HCT116 (cell line): ENCODE results near the gene HELZ2. TPM values are rescaled to one million over a fixed set of nuclear protein-coding genes. Genes with fewer than 3 reads are reported as not detected.

Experiments used
- ATAC-seq: fragments of 200-7000 bp; cut with Tn5 transposase; 2 replicates; pipeline ENCODE4 v1.9.1; 2020; ENCODE audit warnings: mild to moderate bottlenecking, moderate library complexity
- BruUV-seq: library from RNA; stranded (reverse); fragments of 400-500 nt; replicated peaks from 2 replicates; lab custom pipeline; 2021; lab: Mats Ljungman, UMichigan
- CTCF ChIA-PET: fragments of 300-600 bp; sonication (Branson Sonifier 250); formaldehyde crosslinking; loops from one replicate; lab custom pipeline; 2021; ENCODE audit warnings: antibody characterized with exemption; lab: Charles Lee
- POLR2A ChIA-PET: fragments of 300-600, 350-600 bp; sonication (Branson Sonifier 250); formaldehyde crosslinking; loops from one replicate; lab custom pipeline; 2021; ENCODE audit warnings: antibody characterized with exemption; lab: Charles Lee
- RAD21 ChIA-PET, 2 experiments: fragments of 300-600 bp; sonication (Branson Sonifier 250); formaldehyde crosslinking; loops; one replicate each; lab custom pipeline; 2023; ENCODE audit warnings: low total read pairs in 2 of 2; ENCODE audit not compliant: uncharacterized antibody in 2 of 2, unreplicated experiment in 2 of 2, low non-redundant PET in 1 of 2; lab: Charles Lee
- DNase-seq: peaks from one replicate; pipeline ENCODE4 v3.0.0-alpha.2; 2010; ENCODE audit warnings: low read depth, low spot score
- H2AFZ ChIP-seq: fragments of 200-600 bp; shearing (Covaris generic), sonication (generic); 2 replicates; pipeline ENCODE4 v1.6.1; 2017; ENCODE audit warnings: low read depth, mixed run types, mixed read lengths, antibody characterized with exemption, low read length; ENCODE audit not compliant: poor library complexity, severe bottlenecking
- H3K27ac ChIP-seq: 2 replicates; pipeline ENCODE4 v1.5.1; 2012; ENCODE audit warnings: low read depth, low read length
- H3K27me3 ChIP-seq: fragments of 200-600 bp; sonication (generic); 2 replicates; pipeline ENCODE4 v1.6.1; 2016; ENCODE audit warnings: mixed run types, low read length, mixed read lengths; ENCODE audit not compliant: insufficient read depth
- H3K36me3 ChIP-seq, 2 experiments: fragments of 200-500 bp in 1 of 2; fragments of 200-600 bp in 1 of 2; sonication (Bioruptor generic) in 1 of 2; sonication (generic) in 1 of 2; 2 replicates each; pipeline versions ENCODE4 v1.5.1 to v1.6.1; 2014 to 2016; ENCODE audit warnings: low read length in 2 of 2, inconsistent platforms in 1 of 2, mixed read lengths in 1 of 2, mixed run types in 1 of 2; ENCODE audit not compliant: insufficient read depth in 2 of 2, control insufficient read depth in 1 of 2
- H3K4me1 ChIP-seq, 2 experiments: fragments of 200-600 bp in 1 of 2; sonication (generic) in 1 of 2; 2 replicates each; pipeline versions ENCODE4 v1.5.1 to v1.6.1; 2012 to 2017; ENCODE audit warnings: low read length in 2 of 2, inconsistent platforms in 1 of 2, mild to moderate bottlenecking in 1 of 2, mixed read lengths in 1 of 2, mixed run types in 1 of 2, moderate library complexity in 1 of 2; ENCODE audit not compliant: insufficient read depth in 2 of 2, control insufficient read depth in 1 of 2
- H3K4me2 ChIP-seq: fragments of 200-600 bp; sonication (generic); 2 replicates; pipeline ENCODE4 v1.6.1; 2017; ENCODE audit warnings: mixed run types, low read length, mixed read lengths
- H3K4me3 ChIP-seq, 2 experiments: fragments of 200-600 bp in 1 of 2; sonication (generic) in 1 of 2; replicated peaks in 1 of 2; 2 replicates each; pipeline ENCODE4 v1.5.1; 2011 to 2016; ENCODE audit warnings: low read length in 2 of 2, control low read depth in 1 of 2, low read depth in 1 of 2, mild to moderate bottlenecking in 1 of 2, mixed read lengths in 1 of 2, mixed run types in 1 of 2
- H3K79me2 ChIP-seq: fragments of 200-600 bp; sonication (generic); 2 replicates; pipeline ENCODE4 v1.6.1; 2017; ENCODE audit warnings: mild to moderate bottlenecking, mixed run types, low read length, moderate library complexity, mixed read lengths; ENCODE audit not compliant: insufficient read depth
- H3K9ac ChIP-seq: fragments of 200-600 bp; sonication (generic); 2 replicates; pipeline ENCODE4 v1.6.1; 2016; ENCODE audit warnings: low read length, mixed read lengths
- H3K9me2 ChIP-seq: fragments of 200-600 bp; sonication (generic), shearing (Covaris generic); 2 replicates; pipeline ENCODE4 v1.6.1; 2017; ENCODE audit warnings: mixed run types, mild to moderate bottlenecking, moderate library complexity; ENCODE audit not compliant: insufficient read depth
- H3K9me3 ChIP-seq, 2 experiments: fragments of 200-500 bp in 1 of 2; fragments of 200-600 bp in 1 of 2; sonication (Bioruptor generic) in 1 of 2; sonication (generic) in 1 of 2; 2 replicates each; pipeline ENCODE4 v1.6.1; 2014 to 2017; ENCODE audit warnings: low read length in 2 of 2, mixed read lengths in 2 of 2, inconsistent platforms in 1 of 2, low read depth in 1 of 2, mild to moderate bottlenecking in 1 of 2, mixed run types in 1 of 2, moderate library complexity in 1 of 2; ENCODE audit not compliant: control insufficient read depth in 1 of 2, insufficient read depth in 1 of 2
- H4K20me1 ChIP-seq: fragments of 200-600 bp; sonication (generic), shearing (Covaris generic); 2 replicates; pipeline ENCODE4 v1.6.1; 2017; ENCODE audit warnings: mixed run types, mild to moderate bottlenecking, moderate library complexity; ENCODE audit not compliant: insufficient read depth
- CBX3 ChIP-seq: IDR thresholded peaks from 2 replicates; pipeline ENCODE4 v1.6.1; 2012; ENCODE audit warnings: low read depth
- CEBPB ChIP-seq: IDR thresholded peaks from 2 replicates; pipeline ENCODE4 v1.6.1; 2012; ENCODE audit warnings: low read depth
- EGR1 ChIP-seq: IDR thresholded peaks from 2 replicates; pipeline ENCODE4 v1.6.1; 2012; ENCODE audit warnings: low read depth
- EZH2phosphoT487 ChIP-seq: fragments of 200-600 bp; IDR thresholded peaks from 2 replicates; pipeline ENCODE4 v1.6.1; 2018; ENCODE audit warnings: antibody characterized with exemption, borderline replicate concordance
- FOSL1 ChIP-seq: IDR thresholded peaks from 2 replicates; pipeline ENCODE4 v1.6.1; 2012; ENCODE audit warnings: low read depth
- JUND ChIP-seq: IDR thresholded peaks from 2 replicates; pipeline ENCODE4 v1.6.1; 2012
- RAD21 ChIP-seq: IDR thresholded peaks from 2 replicates; pipeline ENCODE4 v1.6.1; 2012; ENCODE audit warnings: low read depth, mild to moderate bottlenecking
- SIN3A ChIP-seq: IDR thresholded peaks from 2 replicates; pipeline ENCODE4 v1.6.1; 2012; ENCODE audit warnings: low read depth
- SP1 ChIP-seq: IDR thresholded peaks from 2 replicates; pipeline ENCODE4 v1.6.1; 2012; ENCODE audit warnings: low read depth
- YY1 ChIP-seq: IDR thresholded peaks from 2 replicates; pipeline ENCODE4 v1.6.1; 2011; ENCODE audit warnings: low read length, low read depth, moderate library complexity, mild to moderate bottlenecking; ENCODE audit not compliant: insufficient replicate concordance; ENCODE audit errors: extremely low read depth
- ZFX ChIP-seq: fragments of 450-650 bp; IDR thresholded peaks from 2 replicates; pipeline ENCODE4 v1.6.1; 2017
- ZNF274 ChIP-seq: fragments of 200-500 bp; sonication (Bioruptor generic); IDR thresholded peaks from 2 replicates; pipeline ENCODE4 v1.6.1; 2014; ENCODE audit warnings: mild to moderate bottlenecking, low read depth, low read length, inconsistent platforms
- intact Hi-C: fragments of 100-400 bp; cut with micrococcal nuclease; formaldehyde crosslinking; loops from 2 replicates; pipeline ENCODE4 v1.10.0; 2022
- total RNA-seq: library from RNA; stranded (reverse); gene quantifications from one replicate; pipeline ENCODE4 v1.2.1, GENCODE V29; 2021; ENCODE audit not compliant: unreplicated experiment
- TF ChIP-seq, protein P1 (sequence below), 3 experiments: fragments of 200-600 bp in 1 of 3; sonication (generic) in 1 of 3; IDR thresholded peaks in 2 of 3; conservative IDR thresholded peaks in 1 of 3; 2 replicates each; pipeline ENCODE4 v1.5.1; 2012 to 2017; ENCODE audit warnings: low read depth in 2 of 3, low read length in 2 of 3, antibody characterized with exemption in 1 of 3, borderline replicate concordance in 1 of 3, control low read depth in 1 of 3, mild to moderate bottlenecking in 1 of 3, mixed read lengths in 1 of 3, mixed run types in 1 of 3, moderate library complexity in 1 of 3; ENCODE audit not compliant: insufficient read depth in 1 of 3
- TF ChIP-seq, protein P2 (sequence below): IDR thresholded peaks from 2 replicates; pipeline ENCODE4 v1.6.1; 2012
- TF ChIP-seq, protein P3 (sequence below): IDR thresholded peaks from 2 replicates; pipeline ENCODE4 v1.6.1; 2011; ENCODE audit warnings: mild to moderate bottlenecking, low read length, moderate library complexity; ENCODE audit not compliant: insufficient replicate concordance; ENCODE audit errors: extremely low read depth
- TF ChIP-seq, protein P4 (sequence below): IDR thresholded peaks from 2 replicates; pipeline ENCODE4 v1.6.1; 2012; ENCODE audit warnings: low read depth

Gene HELZ2
- total RNA-seq, 1 experiment from 2014 or later, result 44.0 TPM

DNA sequence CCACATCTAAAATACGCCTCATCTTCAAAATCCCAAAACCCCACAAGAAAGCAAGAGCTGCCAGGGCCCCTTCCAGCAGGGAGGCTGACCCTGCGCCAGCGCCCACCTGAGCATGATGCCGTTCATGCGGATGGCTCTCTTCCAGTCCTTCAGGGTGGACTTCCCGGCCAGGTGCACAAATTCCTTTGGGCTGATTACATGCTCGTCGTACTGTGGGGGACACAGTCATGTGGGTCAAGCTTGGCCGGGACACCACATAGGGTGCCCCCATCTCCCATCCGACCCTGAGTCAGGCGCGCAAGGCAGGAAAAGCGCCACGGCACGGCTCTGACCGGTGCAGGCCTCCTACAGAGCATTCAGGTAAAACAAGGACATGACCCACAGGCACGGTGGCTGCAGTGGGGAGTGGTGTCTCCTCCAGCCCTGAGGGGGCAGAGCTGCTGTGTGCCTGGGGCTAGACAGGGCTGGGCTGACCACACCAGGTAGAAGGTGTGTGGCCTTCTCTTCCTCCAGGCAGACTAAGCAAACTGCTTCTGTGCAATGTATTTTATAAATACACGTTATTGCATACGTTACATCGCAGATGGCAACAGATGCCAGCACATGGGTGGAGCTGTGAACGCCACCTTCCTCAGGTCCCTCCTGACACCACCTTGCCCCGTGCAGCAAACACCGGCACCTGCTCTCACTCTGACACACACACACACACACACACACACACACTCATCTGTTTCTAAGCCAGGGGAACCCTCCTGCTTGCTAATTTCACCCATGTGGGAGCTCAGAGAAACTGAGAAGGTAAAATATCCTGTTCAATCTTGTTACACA is 23.8 kb upstream of the HELZ2 start (continued):
- TF ChIP-seq, protein P1, sequence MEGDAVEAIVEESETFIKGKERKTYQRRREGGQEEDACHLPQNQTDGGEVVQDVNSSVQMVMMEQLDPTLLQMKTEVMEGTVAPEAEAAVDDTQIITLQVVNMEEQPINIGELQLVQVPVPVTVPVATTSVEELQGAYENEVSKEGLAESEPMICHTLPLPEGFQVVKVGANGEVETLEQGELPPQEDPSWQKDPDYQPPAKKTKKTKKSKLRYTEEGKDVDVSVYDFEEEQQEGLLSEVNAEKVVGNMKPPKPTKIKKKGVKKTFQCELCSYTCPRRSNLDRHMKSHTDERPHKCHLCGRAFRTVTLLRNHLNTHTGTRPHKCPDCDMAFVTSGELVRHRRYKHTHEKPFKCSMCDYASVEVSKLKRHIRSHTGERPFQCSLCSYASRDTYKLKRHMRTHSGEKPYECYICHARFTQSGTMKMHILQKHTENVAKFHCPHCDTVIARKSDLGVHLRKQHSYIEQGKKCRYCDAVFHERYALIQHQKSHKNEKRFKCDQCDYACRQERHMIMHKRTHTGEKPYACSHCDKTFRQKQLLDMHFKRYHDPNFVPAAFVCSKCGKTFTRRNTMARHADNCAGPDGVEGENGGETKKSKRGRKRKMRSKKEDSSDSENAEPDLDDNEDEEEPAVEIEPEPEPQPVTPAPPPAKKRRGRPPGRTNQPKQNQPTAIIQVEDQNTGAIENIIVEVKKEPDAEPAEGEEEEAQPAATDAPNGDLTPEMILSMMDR (IDR thresholded peaks at IDR 0.05 in 2 of 3, conservative IDR thresholded peaks at IDR 0.05 in 1 of 3; ENCODE audit: borderline replicate concordance in 1 of 3, insufficient read depth in 1 of 3, low read depth in 2 of 3, low read length in 2 of 3), result no peak
- TF ChIP-seq EZH2phosphoT487, result no peak
- no peak for TF ChIP-seq ZFX
- no peak for TF ChIP-seq EGR1
- no peak for TF ChIP-seq ZNF274
- no peak for TF ChIP-seq SP1
- TF ChIP-seq, protein P2, sequence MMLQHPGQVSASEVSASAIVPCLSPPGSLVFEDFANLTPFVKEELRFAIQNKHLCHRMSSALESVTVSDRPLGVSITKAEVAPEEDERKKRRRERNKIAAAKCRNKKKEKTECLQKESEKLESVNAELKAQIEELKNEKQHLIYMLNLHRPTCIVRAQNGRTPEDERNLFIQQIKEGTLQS, result no peak

- ATAC-seq, result no peak
- Histone ChIP-seq H3K4me2 (no peak overlapping the region), H3K27me3 (no peaks in the 10 kb centered on the region), H3K4me3 (no peak overlapping the region), H3K4me1 (peaks cover 8 to 26% of the 10 kb centered on the region in 2 experiments; a peak in 3 of 4 replicates), H3K79me2 (no peaks in the 10 kb centered on the region), H4K20me1 (no peaks in the 10 kb centered on the region), H3K9ac (no peak overlapping the region), H3K27ac (no peak overlapping the region), H3K36me3 (no peaks in the 10 kb centered on the region; a peak in 2 of 4 replicates), H3K9me2 (no peaks in the 10 kb centered on the region), H3K9me3 (no peaks in the 10 kb centered on the region), H2AFZ (no peak overlapping the region)
- CTCF ChIA-PET, result no interaction called here
- intact Hi-C loops, result no loop called here
- BruUV-seq, result no TSS peak
- RAD21 ChIA-PET, result no interaction called here
- POLR2A ChIA-PET, result no interaction called here
- DNase-seq, result no peak
- TF ChIP-seq YY1 (no peak), JUND (no peak), ZNF274 (no peak), SIN3A (no peak), EGR1 (no peak), ZFX (no peak), CBX3 (no peak), RAD21 (no peak), SP1 (no peak), CEBPB (no peak), FOSL1 (no peak), EZH2phosphoT487 (no peak)
- TF ChIP-seq, protein P2, result no peak
- TF ChIP-seq, protein P3, sequence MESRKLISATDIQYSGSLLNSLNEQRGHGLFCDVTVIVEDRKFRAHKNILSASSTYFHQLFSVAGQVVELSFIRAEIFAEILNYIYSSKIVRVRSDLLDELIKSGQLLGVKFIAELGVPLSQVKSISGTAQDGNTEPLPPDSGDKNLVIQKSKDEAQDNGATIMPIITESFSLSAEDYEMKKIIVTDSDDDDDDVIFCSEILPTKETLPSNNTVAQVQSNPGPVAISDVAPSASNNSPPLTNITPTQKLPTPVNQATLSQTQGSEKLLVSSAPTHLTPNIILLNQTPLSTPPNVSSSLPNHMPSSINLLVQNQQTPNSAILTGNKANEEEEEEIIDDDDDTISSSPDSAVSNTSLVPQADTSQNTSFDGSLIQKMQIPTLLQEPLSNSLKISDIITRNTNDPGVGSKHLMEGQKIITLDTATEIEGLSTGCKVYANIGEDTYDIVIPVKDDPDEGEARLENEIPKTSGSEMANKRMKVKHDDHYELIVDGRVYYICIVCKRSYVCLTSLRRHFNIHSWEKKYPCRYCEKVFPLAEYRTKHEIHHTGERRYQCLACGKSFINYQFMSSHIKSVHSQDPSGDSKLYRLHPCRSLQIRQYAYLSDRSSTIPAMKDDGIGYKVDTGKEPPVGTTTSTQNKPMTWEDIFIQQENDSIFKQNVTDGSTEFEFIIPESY, result no peak
- TF ChIP-seq, protein P4, sequence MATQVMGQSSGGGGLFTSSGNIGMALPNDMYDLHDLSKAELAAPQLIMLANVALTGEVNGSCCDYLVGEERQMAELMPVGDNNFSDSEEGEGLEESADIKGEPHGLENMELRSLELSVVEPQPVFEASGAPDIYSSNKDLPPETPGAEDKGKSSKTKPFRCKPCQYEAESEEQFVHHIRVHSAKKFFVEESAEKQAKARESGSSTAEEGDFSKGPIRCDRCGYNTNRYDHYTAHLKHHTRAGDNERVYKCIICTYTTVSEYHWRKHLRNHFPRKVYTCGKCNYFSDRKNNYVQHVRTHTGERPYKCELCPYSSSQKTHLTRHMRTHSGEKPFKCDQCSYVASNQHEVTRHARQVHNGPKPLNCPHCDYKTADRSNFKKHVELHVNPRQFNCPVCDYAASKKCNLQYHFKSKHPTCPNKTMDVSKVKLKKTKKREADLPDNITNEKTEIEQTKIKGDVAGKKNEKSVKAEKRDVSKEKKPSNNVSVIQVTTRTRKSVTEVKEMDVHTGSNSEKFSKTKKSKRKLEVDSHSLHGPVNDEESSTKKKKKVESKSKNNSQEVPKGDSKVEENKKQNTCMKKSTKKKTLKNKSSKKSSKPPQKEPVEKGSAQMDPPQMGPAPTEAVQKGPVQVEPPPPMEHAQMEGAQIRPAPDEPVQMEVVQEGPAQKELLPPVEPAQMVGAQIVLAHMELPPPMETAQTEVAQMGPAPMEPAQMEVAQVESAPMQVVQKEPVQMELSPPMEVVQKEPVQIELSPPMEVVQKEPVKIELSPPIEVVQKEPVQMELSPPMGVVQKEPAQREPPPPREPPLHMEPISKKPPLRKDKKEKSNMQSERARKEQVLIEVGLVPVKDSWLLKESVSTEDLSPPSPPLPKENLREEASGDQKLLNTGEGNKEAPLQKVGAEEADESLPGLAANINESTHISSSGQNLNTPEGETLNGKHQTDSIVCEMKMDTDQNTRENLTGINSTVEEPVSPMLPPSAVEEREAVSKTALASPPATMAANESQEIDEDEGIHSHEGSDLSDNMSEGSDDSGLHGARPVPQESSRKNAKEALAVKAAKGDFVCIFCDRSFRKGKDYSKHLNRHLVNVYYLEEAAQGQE, result no peak
Measured at GRCh38 chr20:63596423-63596822, 22.4 kb upstream of the HELZ2 start.
